Endothelial cell of coronary artery (primary cell): ENCODE data around the gene ZNF749. TPM values are rescaled to one million over a fixed set of nuclear protein-coding genes. Genes with fewer than 3 reads are reported as not detected.

Experiments used
- total RNA-seq: library from RNA; depleted of rRNA; stranded (reverse); fragments of >200 nt; gene quantifications from 2 replicates; pipeline ENCODE4 v1.2.3, GENCODE V29; 2014

The ZNF749 gene
- 10.7 and 13.4 TPM in 2 replicates for total RNA-seq

DNA sequence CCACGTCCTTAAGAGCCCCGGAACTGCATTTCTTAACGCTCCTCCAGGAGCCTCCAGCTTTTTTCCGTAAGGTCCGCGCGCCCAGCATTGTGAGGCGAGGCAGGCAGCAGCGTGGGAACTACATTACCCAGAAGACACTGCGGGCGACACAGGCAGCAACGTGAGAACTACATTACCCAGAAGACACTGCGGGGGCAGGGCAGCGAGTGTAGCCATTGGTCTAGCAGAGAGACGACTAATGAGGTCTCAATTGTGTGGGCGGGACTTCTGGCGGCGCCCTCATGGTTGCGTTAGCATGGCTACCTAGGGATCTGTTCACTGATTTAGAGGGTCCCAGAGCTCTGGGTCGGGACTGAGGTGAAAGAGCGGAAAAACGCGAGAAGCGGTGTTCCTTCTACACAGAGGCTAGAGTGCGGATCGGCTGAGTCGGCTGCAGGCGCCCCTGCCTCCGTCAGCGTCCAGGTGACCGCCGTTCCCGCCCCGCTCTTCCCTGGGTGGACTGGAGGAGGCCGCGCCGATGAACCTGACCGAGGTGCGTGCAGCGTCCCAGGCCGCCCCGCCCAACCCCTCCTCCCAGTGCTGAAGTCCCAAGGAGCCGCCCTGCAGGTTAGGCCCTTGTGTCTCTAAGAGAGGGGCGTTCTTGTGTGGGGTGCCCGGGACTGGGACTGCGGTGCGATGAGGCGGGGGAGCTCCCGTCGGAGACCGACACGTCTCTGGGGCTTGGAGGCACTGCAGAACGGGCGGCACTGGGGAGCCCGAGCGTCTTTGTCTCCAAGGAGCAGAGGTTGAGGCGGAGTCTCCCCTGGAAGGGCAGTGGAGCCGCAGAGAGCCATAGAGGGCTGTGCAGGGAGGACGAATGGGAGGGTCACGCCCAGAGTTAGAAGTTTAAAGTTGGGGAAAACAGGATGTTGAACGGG, at the start of gene ZNF749:
ZNF749 (plus strand) TSS at position 264 of the 917 bp plus-strand sequence; CDS start at position 518, 254 bp downstream.

DNA sequence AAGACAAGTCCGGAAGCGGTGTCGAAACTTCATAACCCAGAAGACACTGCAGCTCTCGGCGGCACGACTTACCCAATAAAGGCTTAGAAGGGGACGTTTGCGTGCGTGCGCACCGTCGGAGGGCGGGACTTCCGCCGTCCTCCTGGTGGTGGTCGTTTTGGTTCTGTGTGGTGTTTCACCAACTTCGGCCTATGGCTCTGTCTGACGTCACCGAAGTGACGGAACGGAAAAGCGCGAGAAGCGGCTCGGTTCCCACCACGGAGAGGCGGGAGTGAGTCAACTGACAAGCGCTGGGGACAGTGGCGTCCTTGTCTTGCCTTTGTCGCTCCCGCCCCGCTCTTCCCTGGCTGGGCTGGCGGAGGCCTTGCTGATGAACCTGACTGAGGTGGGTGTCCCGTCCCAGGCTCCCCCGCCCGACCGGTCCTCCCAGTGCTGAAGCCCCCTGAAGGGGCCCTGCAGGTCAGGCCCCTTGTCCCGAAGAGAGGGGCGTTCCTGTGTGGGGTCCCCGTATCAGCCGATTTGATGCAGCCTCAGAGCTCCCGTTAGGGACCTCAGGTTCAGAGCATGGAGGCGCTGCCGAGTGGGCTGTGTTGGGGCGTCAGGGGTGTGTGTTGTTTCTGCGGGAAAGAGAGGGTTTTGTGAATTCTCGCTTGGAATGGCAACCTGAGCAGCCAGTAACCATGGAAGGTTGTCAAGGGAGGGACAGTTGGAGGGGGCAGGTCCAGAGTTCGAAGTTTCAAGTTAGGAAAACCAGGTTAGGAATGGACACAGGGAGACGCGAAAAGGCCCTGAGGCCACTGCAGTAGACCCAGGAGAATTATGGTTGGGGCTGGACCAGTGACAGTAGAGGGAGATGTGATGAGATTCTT, 45.2 kb upstream of the ZNF749 start, which contains the start of gene ZNF548:
ZNF548 (plus strand) TSS at position 125 of the 869 bp plus-strand sequence; CDS start at position 371, 246 bp downstream.

DNA sequence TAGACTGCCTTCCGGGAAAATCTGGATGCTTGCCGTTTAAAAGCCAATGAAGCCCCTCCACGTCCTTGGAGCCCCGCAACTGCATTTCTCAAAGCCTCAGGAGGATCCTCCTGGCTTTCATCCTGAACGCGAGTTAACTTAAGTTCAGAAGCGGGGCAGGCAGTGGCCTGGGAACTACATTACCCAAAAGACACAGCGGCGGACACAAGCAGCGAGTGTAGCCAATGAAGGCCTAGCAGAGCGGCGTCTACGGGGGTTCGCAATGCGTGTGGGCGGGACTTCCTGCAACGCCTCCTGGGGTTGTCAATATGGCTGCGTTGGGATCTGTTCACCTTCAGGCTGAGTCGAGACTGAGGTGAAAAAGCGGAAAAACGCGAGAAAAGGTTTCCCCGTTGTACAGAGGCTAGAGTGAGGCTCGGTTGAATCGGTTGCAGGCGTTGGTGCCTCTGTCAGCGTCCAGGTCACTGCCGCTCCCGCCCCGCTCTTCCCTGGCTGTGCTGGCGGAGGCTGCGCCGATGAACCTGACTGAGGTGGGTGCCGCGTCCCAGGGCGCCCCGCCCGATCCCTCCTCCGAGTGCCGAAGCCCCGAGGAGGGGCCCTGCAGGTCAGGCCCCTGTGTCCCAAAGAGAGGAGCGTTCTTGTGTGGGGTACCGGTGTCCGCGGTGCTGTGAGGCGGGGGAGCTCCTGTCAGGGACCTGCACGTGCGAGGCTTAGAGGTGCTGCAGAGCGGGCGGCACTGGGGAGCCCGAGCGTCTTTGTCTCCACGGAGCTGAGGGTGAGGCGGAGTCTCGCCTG, 24.1 kb upstream of the ZNF749 start, which contains the start of gene ZNF17:
ZNF17 (plus strand) TSS at position 285 of the 795 bp plus-strand sequence. CDS start 2,455 bp downstream, outside the sequence.

DNA sequence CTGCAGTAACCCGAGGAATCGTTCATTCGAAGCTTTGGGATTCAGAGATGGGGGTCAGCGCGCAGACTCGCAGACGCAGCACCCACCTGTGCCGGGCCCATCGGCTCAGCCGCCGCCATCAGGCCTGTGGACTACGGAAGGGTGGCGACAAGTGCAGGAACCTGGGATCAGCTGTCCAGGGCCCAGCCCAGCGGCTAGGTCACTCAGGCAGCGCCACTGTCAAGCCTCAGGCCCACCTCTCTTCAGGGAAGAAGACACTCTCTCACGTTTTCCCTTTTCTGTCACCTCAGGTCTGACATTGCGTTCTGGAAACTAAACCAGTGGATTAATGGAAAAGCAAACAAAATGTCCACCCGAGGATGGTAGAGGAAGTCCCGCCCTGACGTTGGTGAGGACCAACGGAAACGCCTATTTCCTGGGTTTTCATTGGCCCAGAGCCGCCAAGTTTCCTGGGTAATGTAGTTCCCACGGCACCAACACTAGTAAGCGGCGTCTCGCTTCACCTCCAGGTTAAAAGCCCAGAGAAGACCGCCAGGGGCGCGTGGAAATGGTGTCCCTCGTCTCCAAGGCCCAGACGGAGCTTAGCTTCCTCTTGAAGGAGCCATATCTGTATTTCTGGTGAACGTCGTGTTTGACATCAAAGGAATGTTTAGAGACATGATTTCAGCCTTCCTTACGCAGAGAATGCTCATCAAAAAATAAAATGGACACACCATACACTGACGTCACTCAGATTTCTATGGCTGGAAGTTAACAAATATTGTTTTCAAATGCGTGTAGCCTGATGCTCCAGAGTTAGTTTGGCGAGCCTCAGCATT, 42.3 kb downstream of the ZNF749 start, which contains the start of gene ZNF772:
ZNF772 (minus strand) TSS at position 376 of the 818 bp plus-strand sequence; CDS start at position 119, 257 bp downstream.

DNA sequence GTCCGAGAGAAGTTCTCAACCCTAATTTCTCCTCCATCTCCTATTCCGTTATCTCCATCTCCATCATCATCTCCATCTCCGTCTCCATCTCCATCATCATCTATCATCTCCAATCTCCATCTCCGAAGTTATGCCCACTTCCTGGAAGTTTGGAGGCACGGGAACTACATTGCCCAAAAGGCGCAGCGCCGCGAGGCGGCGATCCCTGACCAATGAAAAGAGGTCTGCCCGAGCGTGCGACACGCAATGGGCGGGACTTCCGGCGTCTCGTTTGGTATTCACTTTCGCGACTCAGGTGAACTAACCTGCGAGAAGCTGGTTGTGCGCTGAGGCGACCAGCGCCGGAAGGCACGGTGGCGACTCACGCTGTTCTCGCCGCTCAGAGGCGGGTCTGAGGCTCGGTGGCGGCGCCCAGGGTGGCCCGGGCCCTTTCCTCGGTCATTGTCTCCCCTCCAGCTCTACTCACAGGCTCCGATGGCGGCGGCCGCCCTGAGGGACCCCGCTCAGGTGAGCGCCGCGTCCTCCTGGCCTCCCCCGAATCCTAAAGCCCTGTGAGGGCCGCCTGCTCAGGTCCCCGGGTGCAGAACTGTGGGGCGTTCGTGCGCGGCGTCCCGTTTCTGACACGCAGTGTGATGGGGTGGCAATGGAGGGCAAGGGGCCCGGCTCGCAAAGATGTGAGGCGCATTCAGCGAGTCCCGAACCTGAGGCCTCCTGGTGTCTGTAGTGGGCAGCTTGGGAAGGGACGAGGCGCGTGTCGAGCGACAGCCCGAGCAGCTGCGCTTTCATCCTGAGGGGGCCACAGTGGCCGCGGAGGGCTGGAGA, 52.6 kb downstream of the ZNF749 start, which contains the start of gene ZNF419:
ZNF419 (plus strand) TSS at position 274 of the 822 bp plus-strand sequence; CDS start at position 475, 201 bp downstream.

Other genes starting within 250 kb of the ZNF749 start
- 23.8 and 29.5 TPM in 2 replicates for gene ZNF264, start 243.8 kb upstream of the ZNF749 start, total RNA-seq
- gene AURKC, start 204.3 kb upstream of the ZNF749 start, total RNA-seq = 0.27 and 0.66 TPM in 2 replicates
- gene ZNF805, start 194.7 kb upstream of the ZNF749 start, total RNA-seq = 20.1 and 30.9 TPM in 2 replicates
- 49.9 and 84.8 TPM in 2 replicates for gene ZNF460, start 154.8 kb upstream of the ZNF749 start, total RNA-seq
- gene ZNF543, start 114.9 kb upstream of the ZNF749 start, total RNA-seq = 7.9 and 10.7 TPM in 2 replicates
- 7.6 and 8.9 TPM in 2 replicates for gene ZNF304, start 84.1 kb upstream of the ZNF749 start, total RNA-seq
- gene TRAPPC2B, start 71.8 kb upstream of the ZNF749 start, total RNA-seq = 6.5 and 8.8 TPM in 2 replicates
- 3.6 and 3.7 TPM in 2 replicates for gene ZNF547, start 71.8 kb upstream of the ZNF749 start, total RNA-seq
- 12.1 and 18.9 TPM in 2 replicates for gene ZNF548, start 45.5 kb upstream of the ZNF749 start, total RNA-seq
- gene ZNF17, start 24.2 kb upstream of the ZNF749 start, total RNA-seq = 9.1 and 9.5 TPM in 2 replicates
- gene VN1R1, start 21.8 kb downstream of the ZNF749 start, total RNA-seq = 0.18 and 0.56 TPM in 2 replicates
- 10.2 and 18.1 TPM in 2 replicates for gene ZNF772, start 42.2 kb downstream of the ZNF749 start, total RNA-seq
- 7.1 and 9.7 TPM in 2 replicates for gene ZNF419, start 52.4 kb downstream of the ZNF749 start, total RNA-seq
- 5.8 and 9.9 TPM in 2 replicates for gene ZNF773, start 64.6 kb downstream of the ZNF749 start, total RNA-seq
- gene ZNF549, start 92.0 kb downstream of the ZNF749 start, total RNA-seq = 3.5 and 4.7 TPM in 2 replicates
- 4.9 and 7.2 TPM in 2 replicates for gene ZNF550, start 124.5 kb downstream of the ZNF749 start, total RNA-seq
- 3.8 TPM in 2 replicates for gene ZNF416, start 143.6 kb downstream of the ZNF749 start, total RNA-seq
- gene ZIK1, start 148.8 kb downstream of the ZNF749 start, total RNA-seq = 1.1 and 5.5 TPM in 2 replicates
- gene ZNF530, start 164.6 kb downstream of the ZNF749 start, total RNA-seq = 3.3 and 3.7 TPM in 2 replicates
- 13.9 and 16.3 TPM in 2 replicates for gene ZNF134, start 178.9 kb downstream of the ZNF749 start, total RNA-seq
- gene ZNF211, start 197.8 kb downstream of the ZNF749 start, total RNA-seq = 8.7 and 12.0 TPM in 2 replicates
- not detected in 2 replicates for gene ZSCAN4, start 233.6 kb downstream of the ZNF749 start, total RNA-seq
- 6.9 and 7.0 TPM in 2 replicates for gene ZNF551, start 246.7 kb downstream of the ZNF749 start, total RNA-seq